PC-3 (cell line): ENCODE measurements around the gene MSI2. TPM values are rescaled to one million over a fixed set of nuclear protein-coding genes. Genes with fewer than 3 reads are reported as not detected.

Experiments
- ATAC-seq: fragments of 200-7000 bp; cut with Tn5 transposase; 2 replicates; pipeline ENCODE4 v1.9.1; 2020; ENCODE audit warnings: mild to moderate bottlenecking, moderate library complexity
- BruUV-seq: library from RNA; stranded (reverse); fragments of 400-500 nt; replicated peaks from 2 replicates; lab custom pipeline; 2021; lab: Mats Ljungman, UMichigan
- CTCF ChIA-PET: fragments of 300-600 bp; sonication (Branson Sonifier 250); formaldehyde crosslinking; loops from one replicate; lab custom pipeline; 2022; ENCODE audit warnings: antibody characterized with exemption; lab: Charles Lee
- POLR2A ChIA-PET: fragments of 300-600 bp; sonication (Branson Sonifier 250); formaldehyde crosslinking; loops from one replicate; lab custom pipeline; 2022; ENCODE audit warnings: antibody characterized with exemption; ENCODE audit not compliant: unreplicated experiment; lab: Charles Lee
- DNase-seq: peaks from one replicate; pipeline ENCODE4 v3.0.0-alpha.2; 2015
- H2AFZ ChIP-seq: fragments of 300-600 bp; sonication (generic); 2 replicates; pipeline ENCODE4 v1.6.0; 2016; ENCODE audit warnings: antibody characterized with exemption, low read length
- H3F3A ChIP-seq: fragments of 300-600 bp; sonication (generic); one replicate; pipeline ENCODE4 v1.6.0; 2017; ENCODE audit warnings: antibody characterized with exemption, low read length, control low read depth, mild to moderate bottlenecking; ENCODE audit not compliant: unreplicated experiment
- H3K27ac ChIP-seq: fragments of 300-600 bp; sonication (generic); 2 replicates; pipeline ENCODE4 v1.5.1; 2016; ENCODE audit warnings: mild to moderate bottlenecking, low read length
- H3K27me3 ChIP-seq: fragments of 300-600 bp; sonication (generic); 2 replicates; pipeline ENCODE4 v1.6.1; 2016; ENCODE audit warnings: low read length, mixed read lengths
- H3K36me3 ChIP-seq: fragments of 300-600 bp; sonication (generic); 2 replicates; pipeline ENCODE4 v1.6.1; 2016; ENCODE audit warnings: low read depth, mixed run types, low read length, mixed read lengths
- H3K4me1 ChIP-seq: fragments of 300-600 bp; sonication (generic); 2 replicates; pipeline ENCODE4 v1.5.1; 2016; ENCODE audit warnings: low read length; ENCODE audit not compliant: insufficient read depth
- H3K4me2 ChIP-seq: fragments of 300-600 bp; sonication (generic); 2 replicates; pipeline ENCODE4 v1.6.0; 2016; ENCODE audit warnings: low read length
- H3K4me3 ChIP-seq: fragments of 300-600 bp; sonication (generic); 2 replicates; pipeline ENCODE4 v1.5.1; 2016; ENCODE audit warnings: mild to moderate bottlenecking, low read length, mixed read lengths
- H3K79me2 ChIP-seq: fragments of 300-600 bp; sonication (generic); 2 replicates; pipeline ENCODE4 v1.6.1; 2017; ENCODE audit warnings: low read length, mixed read lengths
- H3K9ac ChIP-seq: fragments of 300-600 bp; sonication (generic); 2 replicates; pipeline ENCODE4 v1.6.0; 2016; ENCODE audit warnings: mild to moderate bottlenecking, low read length
- H3K9me2 ChIP-seq: fragments of 300-600 bp; sonication (generic); replicated peaks from 2 replicates; pipeline ENCODE4 v1.6.1; 2016; ENCODE audit warnings: mixed run types, low read length, mixed read lengths
- H3K9me3 ChIP-seq: fragments of 300-600 bp; sonication (generic); 2 replicates; pipeline ENCODE4 v1.6.1; 2016; ENCODE audit warnings: low read length, mixed read lengths
- H4K20me1 ChIP-seq: fragments of 300-600 bp; sonication (generic); 2 replicates; pipeline ENCODE4 v1.6.1; 2016; ENCODE audit warnings: low read length, mixed read lengths
- EZH2 ChIP-seq: fragments of 300-600 bp; sonication (generic); IDR thresholded peaks from one replicate; pipeline ENCODE4 v1.6.1; 2017; ENCODE audit warnings: antibody characterized with exemption, mild to moderate bottlenecking, low read length; ENCODE audit not compliant: unreplicated experiment
- EZH2phosphoT487 ChIP-seq: fragments of 300-600 bp; sonication (generic); IDR thresholded peaks from 2 replicates; pipeline ENCODE4 v1.6.1; 2018; ENCODE audit warnings: mild to moderate bottlenecking, antibody characterized with exemption, low read length, borderline replicate concordance
- intact Hi-C: fragments of 100-400 bp; cut with micrococcal nuclease; formaldehyde crosslinking; loops from 2 replicates; pipeline ENCODE4 v1.9.0; 2023
- total RNA-seq: library from RNA; depleted of rRNA; stranded (reverse); fragments of >200 nt; gene quantifications from 2 replicates; pipeline ENCODE4 v1.2.3, GENCODE V29; 2014
- TF ChIP-seq, protein P1 (sequence below): fragments of 300-600 bp; sonication (generic); conservative IDR thresholded peaks from 2 replicates; pipeline ENCODE4 v1.5.1; 2017; ENCODE audit warnings: antibody characterized with exemption, low read depth, mild to moderate bottlenecking, low read length

MSI2 gene
- total RNA-seq, 1 experiment from 2014 or later, result 54.7 TPM

DNA sequence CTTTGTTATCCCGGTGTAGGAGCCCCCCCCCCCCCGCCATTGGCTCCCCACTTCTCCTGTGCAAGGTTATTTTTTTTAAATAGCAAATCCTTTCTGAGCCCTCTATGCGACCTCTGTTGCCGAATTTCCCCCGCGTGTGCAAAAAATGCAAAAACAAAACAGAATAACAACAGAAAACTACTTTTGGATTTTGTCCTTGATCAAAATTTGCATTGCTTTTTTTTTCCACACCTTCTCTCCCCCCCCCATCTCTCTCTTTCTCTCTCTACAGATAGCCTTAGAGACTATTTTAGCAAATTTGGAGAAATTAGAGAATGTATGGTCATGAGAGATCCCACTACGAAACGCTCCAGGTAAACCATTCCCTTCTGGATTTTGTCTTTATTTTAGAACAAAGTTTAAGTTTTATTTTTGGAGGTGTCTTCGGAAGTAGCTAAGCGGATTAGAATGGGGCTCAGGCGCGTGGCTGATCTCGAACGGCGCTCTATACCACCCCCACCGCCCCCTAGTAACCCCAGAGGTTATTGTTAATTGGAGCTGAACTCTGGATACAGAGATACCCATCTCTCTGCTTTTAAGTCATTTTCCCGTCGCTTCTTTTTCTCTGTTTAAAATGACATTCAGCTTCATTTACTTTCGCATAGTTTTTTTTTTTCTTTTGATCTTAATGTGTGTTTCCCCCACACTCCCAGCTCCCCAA, 1.0 kb downstream of the MSI2 start:
- Histone ChIP-seq H3K36me3 (peaks cover 7% of the 10 kb centered on the region; the same call in 1 of the 2 replicates), H3K4me3 (peak overlapping the region; percentile 78), H3K9me3 (no peaks in the 10 kb centered on the region), H3K4me2 (peak overlapping the region; percentile 93), H3K27me3 (no peaks in the 10 kb centered on the region), H3K27ac (no peak overlapping the region), H3K79me2 (peaks cover 30% of the 10 kb centered on the region), H2AFZ (peak overlapping the region; percentile 80), H3F3A (no peaks in the 10 kb centered on the region), H4K20me1 (no peaks in the 10 kb centered on the region), H3K9ac (peak overlapping the region; percentile 77), H3K9me2 (no peaks in the 10 kb centered on the region), H3K4me1 (peaks cover 16% of the 10 kb centered on the region)
- TSS peak; percentile 36 for BruUV-seq
- ChIA-PET POLR2A (interaction anchor here (0.6 kb wide), 3 partner anchors 16 to 114 kb away, joined by 4 to 8 read pairs (median 4); no protein-coding TSS in a partner anchor), CTCF (interaction anchor here (0.5 to 1.1 kb wide), 6 partner anchors 14 to 414 kb away, joined by 3 to 10 read pairs (median 4); no protein-coding TSS in a partner anchor)
- DNase-seq, result no peak
- no peak for TF ChIP-seq EZH2phosphoT487
- TF ChIP-seq EZH2, result no peak
- TF ChIP-seq, protein P1, sequence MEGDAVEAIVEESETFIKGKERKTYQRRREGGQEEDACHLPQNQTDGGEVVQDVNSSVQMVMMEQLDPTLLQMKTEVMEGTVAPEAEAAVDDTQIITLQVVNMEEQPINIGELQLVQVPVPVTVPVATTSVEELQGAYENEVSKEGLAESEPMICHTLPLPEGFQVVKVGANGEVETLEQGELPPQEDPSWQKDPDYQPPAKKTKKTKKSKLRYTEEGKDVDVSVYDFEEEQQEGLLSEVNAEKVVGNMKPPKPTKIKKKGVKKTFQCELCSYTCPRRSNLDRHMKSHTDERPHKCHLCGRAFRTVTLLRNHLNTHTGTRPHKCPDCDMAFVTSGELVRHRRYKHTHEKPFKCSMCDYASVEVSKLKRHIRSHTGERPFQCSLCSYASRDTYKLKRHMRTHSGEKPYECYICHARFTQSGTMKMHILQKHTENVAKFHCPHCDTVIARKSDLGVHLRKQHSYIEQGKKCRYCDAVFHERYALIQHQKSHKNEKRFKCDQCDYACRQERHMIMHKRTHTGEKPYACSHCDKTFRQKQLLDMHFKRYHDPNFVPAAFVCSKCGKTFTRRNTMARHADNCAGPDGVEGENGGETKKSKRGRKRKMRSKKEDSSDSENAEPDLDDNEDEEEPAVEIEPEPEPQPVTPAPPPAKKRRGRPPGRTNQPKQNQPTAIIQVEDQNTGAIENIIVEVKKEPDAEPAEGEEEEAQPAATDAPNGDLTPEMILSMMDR, result no peak
- no peak for ATAC-seq
- intact Hi-C loops, result loop anchor here (2.0 to 5.0 kb wide), 7 partner anchors 47 to 405 kb away; no protein-coding TSS in a partner anchor

DNA sequence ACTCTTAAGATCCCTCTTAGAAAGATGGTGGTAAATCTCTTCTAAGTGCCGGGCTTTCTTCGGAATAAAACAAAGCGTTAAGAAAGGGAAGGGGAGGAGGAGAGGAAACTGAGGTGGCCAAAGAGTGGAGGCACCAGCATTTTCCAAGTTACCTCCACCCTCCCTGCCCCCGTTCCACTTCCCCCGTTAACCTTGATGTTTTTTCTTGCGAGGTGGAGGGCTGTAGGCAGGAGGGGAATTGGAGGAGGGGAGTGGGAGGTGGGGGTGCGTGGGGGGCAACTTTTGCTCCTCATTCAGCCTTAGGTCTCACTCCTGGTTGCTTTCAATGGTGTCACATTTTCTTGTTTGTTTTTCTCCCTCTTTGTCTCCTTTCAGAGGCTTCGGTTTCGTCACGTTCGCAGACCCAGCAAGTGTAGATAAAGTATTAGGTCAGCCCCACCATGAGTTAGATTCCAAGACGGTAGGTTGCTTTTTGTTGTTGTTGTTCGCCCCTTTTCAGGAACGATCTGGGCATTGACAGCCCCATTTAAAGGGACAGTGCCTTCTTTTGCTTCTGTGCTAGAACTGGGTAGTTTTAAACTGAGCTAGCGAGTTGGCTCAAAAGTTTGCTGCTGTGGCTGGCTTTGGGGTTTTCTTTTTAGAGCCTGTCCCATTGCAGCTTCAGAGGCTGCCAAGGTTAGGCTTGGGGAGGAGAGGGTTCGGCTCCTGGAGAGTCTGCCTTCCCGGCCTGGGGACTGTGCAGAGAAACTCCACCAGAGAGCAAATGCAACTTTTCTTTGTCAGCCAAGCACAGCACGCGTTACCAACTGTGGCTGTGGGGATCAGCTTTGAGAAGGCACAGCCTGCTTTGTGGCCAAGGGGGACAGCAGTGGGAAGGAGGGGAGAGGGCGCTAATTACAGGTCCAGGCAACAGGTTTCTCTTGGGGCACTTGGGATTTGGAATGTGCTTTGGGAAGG, 1.9 kb downstream of the MSI2 start:
- peak; percentile 20 for DNase-seq
- Histone ChIP-seq H3K27ac (no peak overlapping the region), H2AFZ (peak overlapping the region; percentile 80), H3K36me3 (peaks cover 13% of the 10 kb centered on the region; the same call in 1 of the 2 replicates), H3K4me1 (peaks cover 16% of the 10 kb centered on the region), H3K9me2 (no peaks in the 10 kb centered on the region), H3K27me3 (no peaks in the 10 kb centered on the region), H3K9me3 (no peaks in the 10 kb centered on the region), H3K9ac (peak overlapping the region; percentile 77), H3K79me2 (peaks cover 30% of the 10 kb centered on the region), H4K20me1 (no peaks in the 10 kb centered on the region), H3F3A (no peaks in the 10 kb centered on the region), H3K4me2 (peak overlapping the region; percentile 93), H3K4me3 (peak overlapping the region; percentile 78)
- TF ChIP-seq EZH2phosphoT487 (no peak), EZH2 (no peak)
- TF ChIP-seq, protein P1, result no peak
- POLR2A ChIA-PET, result interaction anchor here (0.6 kb wide), 1 partner anchor 17 kb away, joined by 4 read pairs; no protein-coding TSS in a partner anchor
- BruUV-seq, result no TSS peak
- peak; percentile 7 for ATAC-seq
- CTCF ChIA-PET, result interaction anchor here (0.6 to 0.9 kb wide), 4 partner anchors 15 to 481 kb away, joined by 3 to 5 read pairs (median 4); no protein-coding TSS in a partner anchor
- intact Hi-C loops, result loop anchor here (2.0 to 5.0 kb wide), 7 partner anchors 47 to 404 kb away; no protein-coding TSS in a partner anchor
